GM23338 (cell line): Measurements from ENCODE around the gene DPYSL3.

ENCODE experiments used
- CREB1 ChIP-seq: fragments of 250-450 bp; sonication (Bioruptor Pico); IDR thresholded peaks from 2 replicates; pipeline ENCODE4 v1.5.0; 2020; ENCODE audit warnings: low read depth, mild to moderate bottlenecking, moderate library complexity
- EZH2 ChIP-seq: fragments of 200-600 bp; sonication (generic); IDR thresholded peaks from one replicate; pipeline ENCODE4 v1.8.0; 2017; ENCODE audit warnings: antibody characterized with exemption, mild to moderate bottlenecking, low read depth; ENCODE audit not compliant: unreplicated experiment
- EZH2phosphoT487 ChIP-seq: fragments of 200-600 bp; sonication (generic); IDR thresholded peaks from one replicate; pipeline ENCODE4 v1.8.1; 2018; ENCODE audit warnings: antibody characterized with exemption; ENCODE audit not compliant: unreplicated experiment
- JUNB ChIP-seq: IDR thresholded peaks from one replicate; pipeline ENCODE4 v1.6.1; 2016; ENCODE audit warnings: antibody characterized with exemption; ENCODE audit not compliant: unreplicated experiment
- POLR2AphosphoS5 ChIP-seq: IDR thresholded peaks from 2 replicates; pipeline ENCODE4 v1.6.1; 2016; ENCODE audit warnings: antibody characterized with exemption, low read depth
- ZNF331 ChIP-seq: fragments of 250-450 bp; sonication (Bioruptor Pico); IDR thresholded peaks from 2 replicates; pipeline ENCODE4 v1.5.0; 2020; ENCODE audit warnings: low read depth, mild to moderate bottlenecking, moderate library complexity
- TF ChIP-seq, protein P1 (sequence below), 2 experiments: fragments of 200-600 bp in 1 of 2; sonication (generic) in 1 of 2; conservative IDR thresholded peaks; 2 replicates each; pipeline versions ENCODE4 v1.5.1 to v1.6.1; 2016 to 2017; ENCODE audit warnings: antibody characterized with exemption in 2 of 2, low read depth in 2 of 2, mild to moderate bottlenecking in 2 of 2, moderate library complexity in 1 of 2
- TF ChIP-seq, protein P2 (sequence below): IDR thresholded peaks from one replicate; pipeline ENCODE4 v1.6.1; 2018; ENCODE audit warnings: antibody characterized with exemption; ENCODE audit not compliant: unreplicated experiment

DNA sequence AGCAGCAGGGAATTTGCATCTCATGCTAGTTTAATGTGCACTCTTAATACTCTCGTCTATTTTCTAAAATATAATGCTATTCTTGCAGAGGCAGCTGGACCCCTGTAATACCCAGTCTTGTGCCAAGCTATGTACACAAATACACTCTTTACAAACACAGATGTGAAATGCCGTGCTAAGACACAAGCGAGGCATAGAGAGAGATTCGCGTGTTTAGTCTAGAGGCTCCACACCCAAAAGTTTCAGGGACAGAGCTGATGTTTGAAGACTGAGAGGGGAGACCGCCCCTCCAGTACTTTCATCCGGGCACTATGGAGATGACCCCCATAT is 1.2 kb downstream of the DPYSL3 start:
- TF ChIP-seq, protein P1, sequence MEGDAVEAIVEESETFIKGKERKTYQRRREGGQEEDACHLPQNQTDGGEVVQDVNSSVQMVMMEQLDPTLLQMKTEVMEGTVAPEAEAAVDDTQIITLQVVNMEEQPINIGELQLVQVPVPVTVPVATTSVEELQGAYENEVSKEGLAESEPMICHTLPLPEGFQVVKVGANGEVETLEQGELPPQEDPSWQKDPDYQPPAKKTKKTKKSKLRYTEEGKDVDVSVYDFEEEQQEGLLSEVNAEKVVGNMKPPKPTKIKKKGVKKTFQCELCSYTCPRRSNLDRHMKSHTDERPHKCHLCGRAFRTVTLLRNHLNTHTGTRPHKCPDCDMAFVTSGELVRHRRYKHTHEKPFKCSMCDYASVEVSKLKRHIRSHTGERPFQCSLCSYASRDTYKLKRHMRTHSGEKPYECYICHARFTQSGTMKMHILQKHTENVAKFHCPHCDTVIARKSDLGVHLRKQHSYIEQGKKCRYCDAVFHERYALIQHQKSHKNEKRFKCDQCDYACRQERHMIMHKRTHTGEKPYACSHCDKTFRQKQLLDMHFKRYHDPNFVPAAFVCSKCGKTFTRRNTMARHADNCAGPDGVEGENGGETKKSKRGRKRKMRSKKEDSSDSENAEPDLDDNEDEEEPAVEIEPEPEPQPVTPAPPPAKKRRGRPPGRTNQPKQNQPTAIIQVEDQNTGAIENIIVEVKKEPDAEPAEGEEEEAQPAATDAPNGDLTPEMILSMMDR (conservative IDR thresholded peaks at IDR 0.05; ENCODE audit: low read depth in 2 of 2): no peak
- TF ChIP-seq, protein P2, sequence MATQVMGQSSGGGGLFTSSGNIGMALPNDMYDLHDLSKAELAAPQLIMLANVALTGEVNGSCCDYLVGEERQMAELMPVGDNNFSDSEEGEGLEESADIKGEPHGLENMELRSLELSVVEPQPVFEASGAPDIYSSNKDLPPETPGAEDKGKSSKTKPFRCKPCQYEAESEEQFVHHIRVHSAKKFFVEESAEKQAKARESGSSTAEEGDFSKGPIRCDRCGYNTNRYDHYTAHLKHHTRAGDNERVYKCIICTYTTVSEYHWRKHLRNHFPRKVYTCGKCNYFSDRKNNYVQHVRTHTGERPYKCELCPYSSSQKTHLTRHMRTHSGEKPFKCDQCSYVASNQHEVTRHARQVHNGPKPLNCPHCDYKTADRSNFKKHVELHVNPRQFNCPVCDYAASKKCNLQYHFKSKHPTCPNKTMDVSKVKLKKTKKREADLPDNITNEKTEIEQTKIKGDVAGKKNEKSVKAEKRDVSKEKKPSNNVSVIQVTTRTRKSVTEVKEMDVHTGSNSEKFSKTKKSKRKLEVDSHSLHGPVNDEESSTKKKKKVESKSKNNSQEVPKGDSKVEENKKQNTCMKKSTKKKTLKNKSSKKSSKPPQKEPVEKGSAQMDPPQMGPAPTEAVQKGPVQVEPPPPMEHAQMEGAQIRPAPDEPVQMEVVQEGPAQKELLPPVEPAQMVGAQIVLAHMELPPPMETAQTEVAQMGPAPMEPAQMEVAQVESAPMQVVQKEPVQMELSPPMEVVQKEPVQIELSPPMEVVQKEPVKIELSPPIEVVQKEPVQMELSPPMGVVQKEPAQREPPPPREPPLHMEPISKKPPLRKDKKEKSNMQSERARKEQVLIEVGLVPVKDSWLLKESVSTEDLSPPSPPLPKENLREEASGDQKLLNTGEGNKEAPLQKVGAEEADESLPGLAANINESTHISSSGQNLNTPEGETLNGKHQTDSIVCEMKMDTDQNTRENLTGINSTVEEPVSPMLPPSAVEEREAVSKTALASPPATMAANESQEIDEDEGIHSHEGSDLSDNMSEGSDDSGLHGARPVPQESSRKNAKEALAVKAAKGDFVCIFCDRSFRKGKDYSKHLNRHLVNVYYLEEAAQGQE: no peak
- no peak for TF ChIP-seq CREB1 (CRISPR knock-in tag)
- no peak for TF ChIP-seq EZH2
- TF ChIP-seq JUNB: no peak
- no peak for TF ChIP-seq ZNF331
- TF ChIP-seq POLR2AphosphoS5: no peak
- no peak for TF ChIP-seq EZH2phosphoT487
